HG03060 (cell line): Measurements from ENCODE around the gene ACVR2A.

ENCODE experiments used
- ATAC-seq: cut with Tn5 transposase; IDR thresholded peaks from one replicate; pipeline ENCODE4 v1.9.1; 2021; ENCODE audit warnings: low read depth, moderate number of reproducible peaks; ENCODE audit not compliant: unreplicated experiment

ACVR2A gene

GRCh38 chr2:147844697-147845410 lies at the start of gene ACVR2A:
Gene ACVR2A, plus strand, starts transcription at chr2:147845029. Its CDS starts 124 bp downstream, at chr2:147845153.
- peak; percentile 16 for ATAC-seq

GRCh38 chr2:147800316-147800715 lies 44.5 kb upstream of the ACVR2A start:
- ATAC-seq = no peak

DNA sequence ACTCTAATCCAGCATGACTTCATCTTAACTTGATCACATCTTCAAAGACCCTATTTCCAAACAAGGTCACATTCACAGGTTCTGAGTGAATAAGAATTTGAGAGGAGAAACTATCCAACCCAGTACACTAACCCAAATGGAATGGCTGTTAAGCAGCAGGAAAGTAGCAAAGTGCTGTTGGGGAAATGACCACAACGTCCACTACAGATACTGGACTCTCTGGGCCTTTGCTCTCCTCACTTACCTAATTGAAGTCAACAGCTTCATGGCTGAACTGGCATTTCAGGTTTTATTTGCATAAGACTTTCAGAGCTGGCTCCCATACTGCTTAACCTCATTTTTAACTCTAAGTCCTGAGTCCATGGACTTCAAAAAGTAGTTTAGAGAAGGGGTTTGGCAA lies 38.0 kb upstream of the ACVR2A start:
- no peak for ATAC-seq

DNA sequence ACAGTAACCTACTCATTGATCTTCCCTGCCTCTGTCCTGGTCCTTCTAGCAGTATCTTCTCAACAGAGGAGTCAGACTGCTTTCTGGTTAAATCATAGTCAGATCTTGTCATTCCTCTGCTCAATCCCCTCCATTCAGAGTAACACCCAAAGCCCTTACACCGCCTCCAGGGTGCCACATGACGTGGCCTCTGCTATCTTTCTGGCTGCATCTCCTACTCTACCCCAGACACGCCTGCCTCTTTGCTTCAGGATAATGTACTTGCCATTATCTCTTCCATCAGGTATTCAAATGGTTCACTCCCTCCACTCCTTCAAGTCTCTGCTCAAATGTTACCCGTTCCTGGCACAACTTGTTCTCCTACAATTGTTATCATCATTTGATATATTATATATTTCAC lies 36.3 kb upstream of the ACVR2A start:
- ATAC-seq = no peak

- ATAC-seq = no peak
These were observed 33.7 kb upstream of the ACVR2A start for GRCh38 chr2:147810883-147811765.

DNA sequence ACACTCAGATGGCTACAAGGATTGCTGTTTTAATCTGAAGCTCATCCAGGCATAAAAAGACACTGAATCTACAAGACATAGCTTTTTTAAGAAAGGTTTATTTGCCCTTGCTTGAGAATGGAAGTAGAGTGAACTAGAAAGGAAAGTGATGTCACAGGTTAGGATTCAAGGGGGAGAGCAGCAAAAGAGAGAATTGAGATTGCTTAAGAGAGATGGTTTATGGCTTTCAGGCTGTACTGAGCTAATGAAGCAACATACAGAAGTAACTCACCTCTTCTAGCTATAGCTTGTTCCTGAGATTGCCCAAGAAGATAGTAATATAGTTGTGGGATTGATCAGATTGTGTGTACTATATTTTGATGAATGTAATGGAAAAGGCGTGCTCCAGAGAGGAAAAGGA lies 26.1 kb upstream of the ACVR2A start:
- no peak for ATAC-seq

DNA sequence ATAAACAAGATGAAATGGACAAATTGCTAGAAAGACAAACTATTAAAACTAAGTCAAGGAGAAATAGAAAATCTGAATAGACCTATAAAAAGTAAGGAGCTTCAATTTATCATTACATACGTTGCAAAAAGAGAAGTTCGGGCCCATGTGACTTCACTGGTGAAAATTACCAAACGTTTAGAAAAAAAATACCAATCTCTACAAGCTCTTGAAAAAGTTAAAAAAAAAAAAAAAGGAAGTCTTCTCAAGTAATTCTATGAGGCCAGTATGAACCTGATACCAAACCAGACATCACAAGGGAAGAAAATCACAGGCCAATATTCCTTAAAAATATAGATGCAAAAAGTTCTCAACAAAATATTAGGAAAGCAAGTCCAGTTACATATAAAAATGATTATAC lies 20.2 kb upstream of the ACVR2A start:
- no peak for ATAC-seq

- ATAC-seq = no peak
These were observed 18.3 kb upstream of the ACVR2A start for GRCh38 chr2:147826278-147827087.

GRCh38 chr2:147827088-147827375 lies 17.8 kb upstream of the ACVR2A start:
- no peak for ATAC-seq

- no peak for ATAC-seq
These were observed 15.7 kb upstream of the ACVR2A start for GRCh38 chr2:147829106-147829505.

GRCh38 chr2:147836099-147836498 lies 8.7 kb upstream of the ACVR2A start:
- no peak for ATAC-seq

DNA sequence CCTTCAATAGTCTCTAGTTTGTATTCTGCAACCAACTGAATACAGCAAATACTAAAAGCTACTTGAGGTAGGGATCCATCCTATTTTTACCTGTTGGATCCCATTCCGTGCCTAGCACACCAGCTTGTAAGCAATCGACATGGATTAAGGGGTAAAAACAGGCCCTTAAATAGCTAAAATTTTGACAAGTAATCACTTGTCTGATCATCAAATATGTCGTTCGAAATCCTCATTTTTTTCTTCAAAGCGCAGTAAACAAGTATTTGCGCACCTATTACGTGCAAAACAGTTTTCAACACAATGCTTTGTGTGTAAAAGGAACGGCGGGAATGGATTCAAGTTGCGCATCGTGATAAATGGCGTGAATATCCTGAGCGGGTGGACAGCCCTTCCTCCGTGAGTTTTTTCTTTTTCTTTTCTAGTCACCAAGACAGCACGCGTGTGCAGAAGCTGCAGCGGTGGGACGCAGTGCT lies 1.4 kb upstream of the ACVR2A start:
- ATAC-seq = no peak

- ATAC-seq = peak; percentile 57
These were observed 749 bp upstream of the ACVR2A start for GRCh38 chr2:147843864-147844696.

GRCh38 chr2:147845411-147845971 lies 662 bp downstream of the ACVR2A start:
- ATAC-seq = peak; percentile 78

DNA sequence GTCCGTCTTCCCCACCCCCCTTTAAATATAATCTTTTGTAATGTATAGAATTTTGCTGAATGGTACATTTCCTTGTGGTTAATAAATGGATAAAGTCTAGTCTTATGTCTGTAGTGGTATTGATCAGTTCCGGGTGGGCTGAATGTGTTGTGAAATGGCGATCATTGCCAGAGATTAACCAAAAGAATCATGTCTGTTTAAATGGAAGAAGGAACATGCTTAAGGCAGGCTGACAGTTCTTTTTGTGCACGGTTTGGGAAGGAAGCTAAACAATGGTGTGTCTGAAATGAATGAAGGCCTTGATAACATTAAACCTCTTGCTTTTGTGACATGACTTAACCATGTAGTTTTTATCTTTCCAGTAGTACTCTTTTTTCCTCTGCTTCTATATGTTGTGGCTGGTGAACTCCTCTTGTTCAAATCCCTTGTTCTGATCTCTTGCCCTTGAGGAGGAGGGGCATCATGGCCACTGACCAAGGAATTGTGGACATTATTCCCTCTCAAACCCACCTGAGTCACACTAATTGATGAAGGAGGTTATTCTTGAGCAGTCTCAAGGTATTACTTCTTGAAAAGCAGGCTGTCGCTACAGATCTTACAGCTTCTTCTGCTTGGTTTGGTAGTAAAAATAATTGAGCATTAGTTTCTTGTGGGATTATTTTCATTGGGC lies 1.7 kb downstream of the ACVR2A start:
- no peak for ATAC-seq

DNA sequence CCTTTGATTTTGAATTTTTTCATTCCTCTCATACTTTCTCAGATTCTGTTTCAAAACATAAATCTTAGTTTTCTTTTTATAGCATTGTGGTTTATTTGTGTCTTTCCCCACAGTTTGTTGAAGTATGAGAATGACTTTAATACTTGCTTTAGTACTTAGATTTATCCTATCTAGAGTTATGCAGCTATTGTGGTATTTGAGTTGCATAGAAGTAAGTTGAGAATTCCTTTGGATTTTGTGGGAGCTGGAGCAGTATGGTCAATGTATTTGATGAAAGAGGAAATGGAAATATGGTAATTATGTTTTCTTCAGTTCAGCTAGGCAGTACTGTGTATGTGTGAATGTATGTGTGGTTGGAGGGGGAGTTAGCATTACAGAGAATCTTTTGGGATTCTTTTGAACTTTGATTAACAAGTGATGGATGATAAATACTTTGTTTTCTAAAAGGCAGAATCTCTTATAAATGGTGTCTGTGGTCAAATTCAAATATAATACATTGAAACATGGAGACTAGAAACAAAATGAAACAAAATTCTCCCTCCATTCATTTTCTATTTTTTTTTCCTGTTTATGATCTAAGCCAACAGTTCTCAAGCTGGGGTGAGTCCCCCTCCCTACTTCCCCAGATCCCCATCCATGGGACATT lies 3.0 kb downstream of the ACVR2A start:
- no peak for ATAC-seq

GRCh38 chr2:147850838-147851237 lies 6.0 kb downstream of the ACVR2A start:
- ATAC-seq = no peak

- no peak for ATAC-seq
These were observed 6.6 kb downstream of the ACVR2A start for GRCh38 chr2:147851244-147851930.
